ENCODE measurements around the gene LGALS1. TPM values are rescaled to one million over a fixed set of nuclear protein-coding genes. Genes with fewer than 3 reads are reported as not detected.
A peak's percentile ranks its signal among the peaks of the same experiment; 100 is the strongest.

The LGALS1 gene
- total and polyA plus RNA-seq, 4 donors, result 347 to 1,622 (median 947) TPM

GRCh38 chr22:37636949-37637273, 38.5 kb upstream of the LGALS1 start:
- H3K4me1 ChIP-seq (ENCODE audit: control insufficient read depth in 5 of 5, insufficient read depth in 5 of 5, low read length in 5 of 5), result peaks cover 7 to 81% (median 36%) of the 10 kb centered on the region in 5 donors
- WGBS, 2 donors, result 51 to 69% methylated on average over 3 of the region's 3 CpGs
- H3K27ac ChIP-seq (ENCODE audit: low read depth in 1 of 2, low read length in 1 of 2), result peak overlapping the region in 1 of 2 donors; percentile 7

GRCh38 chr22:37638391-37639069, 36.9 kb upstream of the LGALS1 start:
- peak overlapping the region in 1 of 2 donors; percentile 11 for H3K9ac ChIP-seq (ENCODE audit: insufficient read depth in 1 of 2, low read length in 2 of 2)
- ATAC-seq (ENCODE audit: insufficient read depth, low FRiP score) (no peak), DNase-seq (no peak)
- no peak overlapping the region for H3K4me3 ChIP-seq
- H3K4me1 ChIP-seq (ENCODE audit: control insufficient read depth in 5 of 5, insufficient read depth in 5 of 5, low read length in 5 of 5), result peaks cover 7 to 70% (median 31%) of the 10 kb centered on the region in 5 donors
- TF ChIP-seq CTCF (IDR thresholded peaks at IDR 0.05; ENCODE audit: control extremely low read depth, extremely low read depth), result no peak
- 41 to 47% methylated on average over 11 of the region's 11 CpGs for WGBS, 2 donors
- H3K36me3 ChIP-seq (ENCODE audit: control insufficient read depth in 4 of 4, insufficient read depth in 4 of 4, low read length in 4 of 4), result peaks cover 0 to 5% (median under 1%) of the 10 kb centered on the region in 4 donors
- peak overlapping the region in 1 of 2 donors; percentile 57 for H3K27ac ChIP-seq (ENCODE audit: low read depth in 1 of 2, low read length in 1 of 2)
- no peaks in the 10 kb centered on the region for H3K9me3 ChIP-seq (ENCODE audit: control insufficient read depth in 4 of 4, insufficient read depth in 3 of 4, low read length in 3 of 4)
- H3K27me3 ChIP-seq (ENCODE audit: control insufficient read depth in 3 of 3, insufficient read depth in 3 of 3, low read length in 2 of 3), result no peaks in the 10 kb centered on the region

More at GRCh38 chr22:37636949-37637273, 38.5 kb upstream of the LGALS1 start:
- Histone ChIP-seq H3K9ac (ENCODE audit: insufficient read depth in 1 of 2, low read length in 2 of 2) (peak overlapping the region in 1 of 2 donors; percentile 47), H3K4me3 (no peak overlapping the region), H3K9me3 (ENCODE audit: control insufficient read depth in 4 of 4, insufficient read depth in 3 of 4, low read length in 3 of 4) (no peaks in the 10 kb centered on the region), H3K36me3 (ENCODE audit: control insufficient read depth in 4 of 4, insufficient read depth in 4 of 4, low read length in 4 of 4) (peaks cover 0 to 9% (median 1%) of the 10 kb centered on the region in 4 donors), H3K27me3 (ENCODE audit: control insufficient read depth in 3 of 3, insufficient read depth in 3 of 3, low read length in 2 of 3) (no peaks in the 10 kb centered on the region)
- no peak for DNase-seq
- no peak for TF ChIP-seq CTCF (IDR thresholded peaks at IDR 0.05; ENCODE audit: control extremely low read depth, extremely low read depth)
- ATAC-seq (ENCODE audit: insufficient read depth, low FRiP score), result no peak

- H3K9ac ChIP-seq (ENCODE audit: insufficient read depth in 1 of 2, low read length in 2 of 2), result peak within 1 kb of the TSS; percentile 11 to 67
- no peak for TF ChIP-seq CTCF (IDR thresholded peaks at IDR 0.05; ENCODE audit: control extremely low read depth, extremely low read depth)
- peak; percentile 69 to 83 (median 71) for DNase-seq
- H3K9me3 ChIP-seq (ENCODE audit: control insufficient read depth in 4 of 4, insufficient read depth in 3 of 4, low read length in 3 of 4), result no peaks in the 10 kb centered on the region
- peaks cover 2 to 67% (median 32%) of the 10 kb centered on the region in 5 donors for H3K4me1 ChIP-seq (ENCODE audit: control insufficient read depth in 5 of 5, insufficient read depth in 5 of 5, low read length in 5 of 5)
- H3K4me3 ChIP-seq, result peak within 1 kb of the TSS; percentile 14
- H3K36me3 ChIP-seq (ENCODE audit: control insufficient read depth in 4 of 4, insufficient read depth in 4 of 4, low read length in 4 of 4), result peaks cover 0 to 11% (median 3%) of the 10 kb centered on the region in 4 donors
- peak; percentile 43 for ATAC-seq (ENCODE audit: insufficient read depth, low FRiP score)
- peak within 1 kb of the TSS in 1 of 2 donors; percentile 57 for H3K27ac ChIP-seq (ENCODE audit: low read depth in 1 of 2, low read length in 1 of 2)
- H3K27me3 ChIP-seq (ENCODE audit: control insufficient read depth in 3 of 3, insufficient read depth in 3 of 3, low read length in 2 of 3), result no peaks in the 10 kb centered on the region
- 7 to 11% methylated on average over 25 to 57 of the region's 57 CpGs for WGBS, 2 donors
Measured at GRCh38 chr22:37639070-37639760, 36.2 kb upstream of the LGALS1 start, which contains the start of gene SH3BP1. SH3BP1 (plus strand) TSS chr22:37639669; CDS start chr22:37639788, 119 bp downstream.

Measured in lung (tissue), 12 donors.